Large intestine (tissue), 3 donors: ENCODE results near the gene SNRNP200. TPM values are rescaled to one million over a fixed set of nuclear protein-coding genes. Genes with fewer than 3 reads are reported as not detected.
A peak's percentile ranks its signal among the peaks of the same experiment; 100 is the strongest.

Experiments
- DNase-seq, 2 donors: peaks; one replicate each; pipeline versions ENCODE4 v3.0.0 to v3.0.0-alpha.2; 2013
- H3K27ac ChIP-seq: one replicate; pipeline ENCODE4 v1.5.1; 2013; ENCODE audit warnings: low read length
- H3K27me3 ChIP-seq: 2 replicates; pipeline ENCODE4 v1.6.1; 2013; ENCODE audit warnings: low read length; ENCODE audit not compliant: control insufficient read depth, insufficient read depth
- H3K36me3 ChIP-seq: 2 replicates; pipeline ENCODE4 v1.6.1; 2013; ENCODE audit warnings: low read length; ENCODE audit not compliant: control insufficient read depth, insufficient read depth
- H3K4me1 ChIP-seq: one replicate; pipeline ENCODE4 v1.6.1; 2013; ENCODE audit warnings: low read length; ENCODE audit not compliant: control insufficient read depth, insufficient read depth
- H3K4me3 ChIP-seq: one replicate; pipeline ENCODE4 v1.5.1; 2013; ENCODE audit warnings: low read length
- H3K9me3 ChIP-seq: one replicate; pipeline ENCODE4 v1.6.1; 2013; ENCODE audit warnings: mild to moderate bottlenecking, low read depth, low read length, moderate library complexity; ENCODE audit not compliant: control insufficient read depth
- whole genome bisulfite sequencing: methylation state at CpG from one replicate; pipeline ENCODE4 v1.1.5; 2013; ENCODE audit warnings: low lambda C conversion rate; ENCODE audit not compliant: insufficient coverage; 5-methylcytosine and 5-hydroxymethylcytosine counted together
- polyA plus RNA-seq: library from polyadenylated mRNA; unstranded; fragments of 120-200 nt; gene quantifications from one replicate; pipeline ENCODE4 v1.2.1, GENCODE V29; 2013

Gene SNRNP200
- polyA plus RNA-seq, 1 donor: 158 TPM

GRCh38 chr2:96240341-96241038 lies 64.9 kb downstream of the SNRNP200 start:
- DNase-seq: no peak
- Histone ChIP-seq H3K9me3 (no peaks in the 10 kb centered on the region), H3K27ac (no peak overlapping the region), H3K4me3 (no peak overlapping the region), H3K4me1 (peaks cover 18% of the 10 kb centered on the region), H3K36me3 (peaks cover 14% of the 10 kb centered on the region), H3K27me3 (no peaks in the 10 kb centered on the region)
- no CpG with 5 or more reads among the region's 9 CpGs for WGBS

DNA sequence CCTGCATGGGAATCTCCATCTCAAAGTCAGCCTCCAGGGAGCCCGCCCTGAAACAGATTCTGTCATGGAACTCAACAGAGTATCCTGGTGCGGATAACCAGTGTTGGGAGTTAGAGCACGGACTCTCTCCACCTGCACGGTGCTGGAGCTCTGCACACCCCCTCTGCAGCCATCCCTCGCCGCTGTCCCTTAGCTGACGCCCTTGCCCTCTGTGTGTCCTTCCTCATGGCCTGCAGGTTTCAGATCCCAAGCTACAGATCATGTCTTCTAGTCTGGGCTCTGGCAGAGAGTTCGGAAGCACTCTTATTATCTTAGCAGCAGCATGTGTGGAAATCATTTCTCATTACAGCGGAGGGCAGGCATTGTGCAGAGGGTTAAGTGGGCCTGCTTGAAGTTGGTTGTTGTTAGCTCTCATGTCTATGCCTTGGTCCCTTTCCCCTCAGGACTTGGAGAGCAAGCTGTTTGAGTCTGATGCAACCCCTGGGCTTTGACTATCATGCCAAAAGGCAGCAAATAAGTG lies 65.5 kb downstream of the SNRNP200 start:
- H3K4me3 ChIP-seq: no peak overlapping the region
- no CpG with 5 or more reads among the region's 9 CpGs for WGBS
- no peaks in the 10 kb centered on the region for H3K9me3 ChIP-seq
- no peak overlapping the region for H3K27ac ChIP-seq
- H3K4me1 ChIP-seq: peaks cover 18% of the 10 kb centered on the region
- peaks cover 14% of the 10 kb centered on the region for H3K36me3 ChIP-seq
- no peak for DNase-seq
- H3K27me3 ChIP-seq: no peaks in the 10 kb centered on the region

DNA sequence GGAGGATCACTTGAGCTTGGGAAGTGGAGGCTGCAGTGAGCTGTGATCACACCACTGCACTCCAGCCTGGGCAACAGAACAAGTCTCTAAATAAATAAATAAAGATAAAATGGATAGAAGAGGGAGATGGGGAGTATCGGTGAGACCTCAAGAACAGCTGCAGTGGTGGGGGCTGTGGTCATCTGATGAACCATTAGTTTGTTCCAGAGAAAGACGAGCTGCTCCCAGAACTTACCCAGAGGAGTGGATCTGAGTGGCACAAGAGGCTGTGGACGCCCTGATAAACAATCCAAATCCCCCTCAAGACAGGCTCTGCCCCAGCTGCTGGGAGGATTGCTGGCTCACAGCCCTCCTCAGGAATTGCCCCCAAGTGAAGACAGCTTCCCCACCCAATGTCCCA lies 66.3 kb downstream of the SNRNP200 start:
- H3K4me3 ChIP-seq: no peak overlapping the region
- no peak for DNase-seq

DNA sequence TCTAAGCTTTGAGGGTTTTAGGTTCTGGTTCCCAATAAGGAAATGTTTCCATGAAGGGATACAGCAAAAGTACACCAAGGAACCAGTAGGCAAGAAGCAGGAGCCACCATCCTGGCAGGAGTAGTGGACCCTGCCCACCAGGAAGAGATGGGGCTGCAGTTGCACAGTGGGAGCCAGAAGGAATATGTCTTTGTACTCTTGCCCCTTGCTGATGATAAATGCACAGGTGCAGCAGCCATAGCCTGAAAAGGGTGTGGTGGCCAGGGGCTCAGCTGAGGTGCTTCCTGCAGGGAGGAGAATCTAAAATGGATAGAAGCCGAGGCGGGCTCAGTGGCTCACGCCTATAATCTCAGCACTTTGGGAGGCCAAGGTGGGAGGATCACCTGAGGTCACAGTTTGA lies 67.1 kb downstream of the SNRNP200 start:
- WGBS: no CpG with 5 or more reads among the region's 3 CpGs
- Histone ChIP-seq H3K36me3 (peaks cover 14% of the 10 kb centered on the region), H3K27ac (no peak overlapping the region), H3K4me1 (peaks cover 18% of the 10 kb centered on the region), H3K4me3 (no peak overlapping the region), H3K27me3 (no peaks in the 10 kb centered on the region), H3K9me3 (no peaks in the 10 kb centered on the region)
- DNase-seq: peak; percentile 76 to 86

More for the DNA sequence above, 66.3 kb downstream of the SNRNP200 start:
- WGBS: no CpG with 5 or more reads among the region's 3 CpGs
- Histone ChIP-seq H3K4me1 (peaks cover 18% of the 10 kb centered on the region), H3K36me3 (peaks cover 14% of the 10 kb centered on the region), H3K27ac (no peak overlapping the region), H3K9me3 (no peaks in the 10 kb centered on the region), H3K27me3 (no peaks in the 10 kb centered on the region)

DNA sequence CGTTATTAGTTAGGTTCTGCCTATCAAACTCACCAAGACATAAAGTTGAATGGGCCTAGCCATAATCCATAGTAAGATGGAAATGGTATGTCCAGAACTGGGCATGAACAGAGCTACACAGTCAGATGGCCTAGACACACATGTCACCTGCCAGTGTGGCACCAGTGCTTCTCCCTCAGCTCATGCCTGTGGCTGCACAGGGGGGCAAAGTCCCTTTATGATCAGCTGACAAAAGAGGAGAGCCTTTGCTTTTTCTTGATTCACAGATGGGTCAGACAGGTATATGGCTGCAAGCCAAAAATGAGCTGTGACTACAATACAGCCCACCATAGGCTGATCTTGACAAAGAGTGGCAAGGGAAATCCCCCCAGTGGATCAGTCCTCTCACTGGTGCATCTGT lies 68.5 kb downstream of the SNRNP200 start:
- Histone ChIP-seq H3K9me3 (no peaks in the 10 kb centered on the region), H3K4me3 (no peak overlapping the region), H3K36me3 (peaks cover 14% of the 10 kb centered on the region), H3K27ac (peak overlapping the region; percentile 23), H3K27me3 (no peaks in the 10 kb centered on the region), H3K4me1 (peaks cover 18% of the 10 kb centered on the region)
- WGBS: no CpG with 5 or more reads among the region's 1 CpG
- DNase-seq: peak; percentile 77 to 90

DNA sequence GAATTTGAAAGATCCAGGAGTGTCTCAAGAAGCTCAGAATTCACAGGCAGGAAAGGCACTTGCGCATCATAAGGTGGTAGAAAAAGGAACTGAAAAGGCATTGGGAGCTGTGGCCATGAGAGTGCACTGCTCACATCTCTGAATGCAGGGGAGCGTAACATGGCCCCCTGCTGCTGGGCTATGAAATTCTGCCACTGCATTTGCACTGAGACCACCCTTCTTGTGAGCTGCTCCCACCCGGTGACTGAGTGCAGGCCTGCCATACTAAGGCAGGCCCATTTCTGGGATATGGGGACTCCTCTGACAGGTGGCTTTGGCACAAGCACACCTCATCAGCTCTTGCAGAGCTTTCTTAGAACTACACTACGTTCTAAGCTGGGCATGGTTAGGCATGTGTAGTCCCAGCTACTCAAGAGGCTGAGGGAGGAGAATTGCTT lies 71.4 kb downstream of the SNRNP200 start:
- Histone ChIP-seq H3K4me3 (no peak overlapping the region), H3K9me3 (no peaks in the 10 kb centered on the region), H3K27ac (no peak overlapping the region), H3K27me3 (no peaks in the 10 kb centered on the region), H3K36me3 (no peaks in the 10 kb centered on the region), H3K4me1 (peaks cover 18% of the 10 kb centered on the region)
- no peak for DNase-seq
- WGBS: no CpG with 5 or more reads among the region's 4 CpGs

- WGBS: no CpG with 5 or more reads among the region's 6 CpGs
- Histone ChIP-seq H3K27ac (no peak overlapping the region), H3K4me3 (no peak overlapping the region)
Measured at GRCh38 chr2:96233436-96233835, 71.9 kb downstream of the SNRNP200 start.

DNA sequence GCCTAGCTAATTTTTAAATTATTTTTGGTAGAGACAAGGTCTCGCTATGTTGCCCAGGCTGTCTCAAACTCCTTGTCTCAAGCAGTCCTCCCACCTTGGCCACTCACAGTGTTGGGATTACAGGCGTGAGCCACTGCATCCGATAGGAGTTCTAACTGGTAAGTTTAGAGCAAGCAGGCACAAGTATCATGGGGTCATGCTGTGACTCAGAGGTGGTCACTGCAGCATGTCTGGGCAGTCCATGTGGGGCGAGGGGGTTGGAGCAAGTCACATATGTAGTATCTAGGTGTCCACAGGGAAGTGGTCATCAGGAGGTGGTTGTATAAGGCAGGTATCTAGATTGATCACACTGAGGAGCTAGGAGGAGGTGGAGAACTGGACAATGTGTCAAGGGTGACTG lies 74.0 kb downstream of the SNRNP200 start:
- H3K27me3 ChIP-seq: no peaks in the 10 kb centered on the region
- H3K4me3 ChIP-seq: no peak overlapping the region
- DNase-seq: no peak

More at GRCh38 chr2:96233436-96233835, 71.9 kb downstream of the SNRNP200 start:
- no peaks in the 10 kb centered on the region for H3K27me3 ChIP-seq
- no peaks in the 10 kb centered on the region for H3K9me3 ChIP-seq
- H3K36me3 ChIP-seq: no peaks in the 10 kb centered on the region
- peaks cover 18% of the 10 kb centered on the region for H3K4me1 ChIP-seq
- DNase-seq: no peak

DNA sequence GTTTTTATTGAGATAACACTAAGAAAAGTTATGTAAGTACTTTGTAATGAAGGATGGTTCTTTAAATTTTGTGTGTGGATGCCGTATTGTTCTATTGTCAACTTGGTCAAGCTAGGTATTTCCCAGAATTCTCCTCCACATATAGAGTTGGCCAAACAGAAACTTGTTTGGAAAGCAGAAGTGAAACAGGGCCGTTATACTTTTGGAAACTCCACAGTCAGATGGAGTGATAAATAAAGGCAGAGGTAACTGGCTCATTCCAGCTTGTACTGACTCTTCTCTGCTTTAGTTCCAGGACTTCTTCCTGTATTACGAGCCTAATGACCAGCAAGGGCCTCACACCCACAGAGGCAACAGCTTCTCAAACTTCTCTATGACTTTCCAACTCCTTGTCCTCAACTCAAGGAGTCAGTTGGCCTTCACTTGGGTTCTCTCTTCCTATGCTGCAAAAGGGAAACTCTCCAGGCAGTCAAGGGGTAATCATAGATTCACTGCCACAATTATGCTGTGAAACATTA lies 80.3 kb downstream of the SNRNP200 start:
- no peak for DNase-seq
- 75% methylated on average over 1 of the region's 3 CpGs for WGBS
- no peaks in the 10 kb centered on the region for H3K9me3 ChIP-seq
- no peaks in the 10 kb centered on the region for H3K36me3 ChIP-seq
- H3K27me3 ChIP-seq: no peaks in the 10 kb centered on the region
- no peak overlapping the region for H3K27ac ChIP-seq
- H3K4me1 ChIP-seq: no peaks in the 10 kb centered on the region
- H3K4me3 ChIP-seq: no peak overlapping the region

More for the DNA sequence above, 74.0 kb downstream of the SNRNP200 start:
- Histone ChIP-seq H3K9me3 (no peaks in the 10 kb centered on the region), H3K27ac (no peak overlapping the region), H3K4me1 (no peaks in the 10 kb centered on the region), H3K36me3 (no peaks in the 10 kb centered on the region)
- no CpG with 5 or more reads among the region's 4 CpGs for WGBS
